HEK293T (cell line): ENCODE results near the gene SGTA.
"Not testable (repeated sequence)": the region's sequence is repeated elsewhere in the genome, so short reads cannot be mapped to it uniquely, and the experiment has no call there.

Experiments
- FOXA1 ChIP-seq: fragments of 450-650 bp; IDR thresholded peaks from 2 replicates; pipeline ENCODE4 v1.6.1; 2016; ENCODE audit warnings: mild to moderate bottlenecking
- SP1 ChIP-seq: fragments of 450-650 bp; IDR thresholded peaks from 2 replicates; pipeline ENCODE4 v1.6.1; 2017

DNA sequence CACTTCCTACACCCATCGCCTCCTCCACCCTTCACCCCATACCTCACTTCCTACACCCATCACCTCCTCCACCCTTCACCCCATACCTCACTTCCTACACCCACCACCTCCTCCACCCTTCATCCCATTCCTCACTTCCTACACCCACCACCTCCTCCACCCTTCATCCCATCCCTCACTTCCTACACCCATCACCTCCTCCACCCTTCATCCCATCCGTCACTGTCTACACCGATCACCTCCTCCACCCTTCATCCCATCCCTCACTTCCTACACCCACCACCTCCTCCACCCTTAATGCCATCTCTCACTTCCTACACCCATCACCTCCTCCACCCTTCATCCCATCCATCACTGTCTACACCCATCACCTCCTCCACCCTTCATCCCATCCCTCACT is 69.9 kb downstream of the SGTA start:
- not testable (repeated sequence) for TF ChIP-seq FOXA1, SP1
